Esophagus muscularis mucosa (tissue), 4 donors: ENCODE data around the gene TF.

ENCODE experiments used
- CTCF ChIP-seq, 3 experiments: fragments of 200-600 bp in 2 of 3; fragments of 450-650 bp in 1 of 3; sonication (generic) in 2 of 3; IDR thresholded peaks; one replicate each; pipeline ENCODE4 v1.5.1; 2017 to 2019; ENCODE audit warnings: antibody characterized with exemption in 3 of 3, mild to moderate bottlenecking in 2 of 3, moderate library complexity in 1 of 3
- EP300 ChIP-seq: sonication (generic); formaldehyde crosslinking; IDR thresholded peaks from one replicate; pipeline ENCODE4 v1.6.1; 2017; ENCODE audit warnings: antibody characterized with exemption
- POLR2A ChIP-seq: fragments of 450-650 bp; IDR thresholded peaks from one replicate; pipeline ENCODE4 v1.6.1; 2017; ENCODE audit warnings: antibody characterized with exemption, moderate library complexity, mild to moderate bottlenecking, low read depth
- POLR2AphosphoS5 ChIP-seq, 2 donors: sonication (generic); formaldehyde crosslinking; IDR thresholded peaks; one replicate each; pipeline ENCODE4 v1.6.1; 2017; ENCODE audit warnings: antibody characterized with exemption in 2 of 2

GRCh38 chr3:133706033-133706432, 40.2 kb upstream of the TF start:
- TF ChIP-seq CTCF (IDR thresholded peaks at IDR 0.05) (no peak), POLR2A (no peak), POLR2AphosphoS5 (IDR thresholded peaks at IDR 0.05) (no peak), EP300 (no peak)
